GM18498 (cell line): ENCODE measurements around the gene GABBR2.

Experiments
- ATAC-seq: cut with Tn5 transposase; IDR thresholded peaks from one replicate; pipeline ENCODE4 v1.9.1; 2021; ENCODE audit warnings: mild to moderate bottlenecking, moderate library complexity; ENCODE audit not compliant: unreplicated experiment

Gene GABBR2

DNA sequence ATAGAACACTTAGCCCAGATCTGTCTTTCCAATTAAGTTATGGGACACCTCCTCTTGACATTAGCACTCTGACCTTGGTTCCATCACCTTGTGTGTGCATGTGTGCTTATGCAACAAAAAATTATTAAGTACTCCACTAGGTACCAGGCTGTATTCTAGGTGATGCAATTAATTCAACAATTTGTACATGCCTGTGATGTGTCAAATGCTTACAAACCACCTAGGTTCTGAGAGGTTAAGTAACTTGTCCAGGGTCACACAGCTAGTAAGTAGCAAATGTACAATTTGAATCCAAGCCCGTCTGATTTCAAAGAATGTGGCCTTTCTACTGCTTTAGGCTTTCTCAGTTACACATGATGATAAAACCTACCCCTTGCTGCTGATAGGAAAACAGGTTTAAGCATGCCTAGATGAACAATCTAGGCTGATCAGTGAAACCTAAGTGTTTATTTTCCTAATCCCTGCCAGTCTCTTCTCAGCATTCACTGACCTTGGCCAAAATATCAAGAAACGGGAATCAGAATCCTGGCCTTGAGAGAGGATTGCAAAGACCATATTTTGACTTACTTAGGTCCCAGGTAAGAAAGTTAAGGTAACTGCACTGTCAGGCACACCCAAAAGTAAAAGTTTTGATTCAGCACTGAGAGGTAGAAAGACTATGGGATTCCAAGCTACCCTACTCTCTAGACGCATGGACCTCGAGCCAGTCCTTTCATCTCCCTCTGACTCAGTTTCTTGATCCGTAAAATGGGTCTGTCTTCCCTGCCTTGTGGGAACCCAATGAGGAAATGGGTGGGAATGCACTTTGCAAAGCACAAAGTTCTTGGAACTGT, 454.3 kb downstream of the GABBR2 start:
- ATAC-seq: no peak

DNA sequence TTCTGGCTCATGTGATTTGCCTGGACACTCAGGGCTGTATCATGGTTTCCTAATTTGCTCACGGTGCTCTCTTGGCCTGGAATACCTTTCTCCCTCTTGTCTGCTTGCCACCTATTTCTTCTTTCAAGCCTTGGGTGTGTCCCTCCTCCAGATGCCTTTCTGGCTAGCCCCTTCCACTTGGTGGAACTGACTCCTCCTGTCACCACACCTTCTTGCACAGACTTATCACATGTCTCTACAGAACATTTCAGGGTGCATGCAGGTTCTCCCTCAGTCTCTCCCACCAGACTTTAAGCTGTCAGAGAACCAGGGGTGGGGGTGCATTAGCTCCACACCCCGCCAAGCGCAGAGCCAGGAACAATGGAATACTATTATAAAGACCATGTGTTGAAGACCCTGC, 455.2 kb downstream of the GABBR2 start:
- no peak for ATAC-seq

DNA sequence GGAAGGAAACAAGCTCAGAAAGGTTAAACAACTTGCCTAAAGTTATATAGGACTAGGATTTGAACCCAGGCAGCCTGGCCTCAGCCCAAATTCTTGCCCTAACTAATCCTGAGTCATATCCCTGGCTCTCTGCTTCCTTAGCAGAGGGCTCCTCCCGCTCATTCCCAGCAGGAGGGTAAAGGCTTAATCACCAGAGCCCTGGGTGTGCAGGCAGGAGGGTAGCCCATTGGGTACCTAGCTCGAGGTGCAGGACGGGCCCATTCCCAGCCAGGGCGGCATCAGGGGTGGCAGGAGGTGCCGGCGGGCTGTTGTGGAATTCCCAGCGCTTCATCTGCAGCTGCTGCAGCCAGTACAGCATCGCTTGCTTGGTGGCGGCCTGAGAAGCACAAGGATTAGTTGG, 457.2 kb downstream of the GABBR2 start:
- no peak for ATAC-seq

GRCh38 chr9:98249771-98250170, 459.0 kb downstream of the GABBR2 start:
- ATAC-seq: no peak

DNA sequence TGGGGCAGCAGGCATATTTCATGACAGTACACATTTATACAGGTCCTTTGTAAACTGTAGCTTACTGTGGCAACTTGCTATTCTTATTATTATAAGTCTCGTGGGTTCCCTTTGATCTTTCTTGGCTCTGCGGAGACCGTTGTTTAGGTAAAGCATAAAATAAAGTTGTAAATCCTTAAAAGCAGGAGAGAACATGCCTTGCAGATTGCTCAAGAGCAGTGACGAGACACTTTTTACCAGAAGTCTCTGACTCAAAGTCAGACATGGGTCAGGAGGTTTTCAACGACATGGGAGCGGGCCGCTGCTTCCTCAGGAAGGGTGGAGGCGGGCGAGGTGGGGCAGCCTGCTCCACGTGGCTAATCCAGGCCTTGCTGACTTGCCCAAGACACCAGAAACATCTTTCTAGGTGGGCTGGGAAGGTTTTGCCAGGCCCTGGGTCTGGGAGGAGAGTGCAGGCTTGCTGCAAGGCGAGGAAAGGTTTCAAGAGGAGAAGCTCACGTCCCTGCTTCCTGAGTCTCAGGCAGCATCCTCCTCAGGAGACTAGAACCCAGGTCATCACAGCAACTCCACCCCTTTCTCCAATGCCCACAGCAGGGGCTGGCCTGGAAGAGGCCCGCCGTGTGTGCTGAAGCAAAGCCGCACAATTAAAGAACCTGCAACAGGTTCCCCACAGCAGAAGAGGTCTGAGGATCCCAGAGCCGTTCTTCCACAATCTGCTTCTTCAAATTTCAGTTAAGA, 459.8 kb downstream of the GABBR2 start:
- no peak for ATAC-seq

DNA sequence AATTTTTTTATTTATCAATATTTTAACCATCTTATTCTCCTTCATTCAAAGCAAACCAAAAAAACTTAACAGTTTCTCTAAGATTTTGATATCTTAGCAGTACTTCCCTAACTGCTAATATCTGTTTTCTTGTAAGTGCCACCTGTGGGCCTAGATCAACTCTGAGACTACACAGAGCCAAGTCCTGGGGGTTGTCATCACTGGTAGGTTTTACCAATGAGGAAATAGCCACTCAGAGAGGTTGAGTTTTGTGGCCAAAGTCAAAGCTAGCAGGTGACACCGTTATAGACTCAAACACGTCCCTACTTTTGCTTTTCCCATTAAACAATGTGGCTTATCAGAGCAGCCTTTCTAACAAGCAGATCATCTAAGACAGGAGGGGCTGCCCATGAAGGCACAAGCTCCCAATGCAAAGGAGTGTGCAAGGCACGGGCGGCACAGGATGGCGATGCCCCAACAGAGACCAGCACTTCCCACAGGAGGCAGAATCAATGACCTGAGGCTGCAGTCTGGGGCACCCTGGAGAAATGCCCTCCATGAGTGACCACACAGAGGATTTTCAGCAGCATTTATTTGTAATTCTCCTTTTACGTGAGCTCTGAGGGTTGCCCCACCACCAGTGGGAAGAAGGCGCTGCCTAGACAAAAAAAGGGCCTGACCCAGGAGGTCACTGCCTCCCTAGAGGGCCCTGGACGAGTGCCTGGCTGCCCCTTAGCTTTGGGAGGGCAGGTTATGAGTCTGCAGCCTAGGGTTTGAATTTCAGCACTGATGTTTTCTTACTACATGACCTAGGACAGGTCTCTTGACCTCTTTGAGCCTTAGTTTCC, 460.7 kb downstream of the GABBR2 start:
- ATAC-seq: no peak

DNA sequence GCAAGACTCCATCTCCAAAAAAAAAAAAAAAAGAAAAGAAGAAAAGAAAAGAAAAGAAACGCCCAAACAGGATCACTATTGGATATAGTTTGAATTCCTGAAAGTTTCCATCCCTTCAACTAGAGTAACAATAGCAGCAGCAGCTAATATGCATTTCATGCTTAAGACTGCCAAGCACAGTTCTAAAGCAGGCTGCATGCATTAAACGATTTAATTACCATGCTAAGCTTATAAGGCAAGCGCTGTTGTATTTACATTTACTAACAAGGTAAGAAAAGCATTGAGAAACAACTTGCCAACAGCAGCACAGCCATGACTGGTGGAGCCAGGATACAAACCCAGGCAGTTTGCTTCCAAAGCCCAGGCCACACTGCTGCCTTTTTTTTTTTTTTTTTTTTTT, 466.3 kb downstream of the GABBR2 start:
- ATAC-seq: no peak

DNA sequence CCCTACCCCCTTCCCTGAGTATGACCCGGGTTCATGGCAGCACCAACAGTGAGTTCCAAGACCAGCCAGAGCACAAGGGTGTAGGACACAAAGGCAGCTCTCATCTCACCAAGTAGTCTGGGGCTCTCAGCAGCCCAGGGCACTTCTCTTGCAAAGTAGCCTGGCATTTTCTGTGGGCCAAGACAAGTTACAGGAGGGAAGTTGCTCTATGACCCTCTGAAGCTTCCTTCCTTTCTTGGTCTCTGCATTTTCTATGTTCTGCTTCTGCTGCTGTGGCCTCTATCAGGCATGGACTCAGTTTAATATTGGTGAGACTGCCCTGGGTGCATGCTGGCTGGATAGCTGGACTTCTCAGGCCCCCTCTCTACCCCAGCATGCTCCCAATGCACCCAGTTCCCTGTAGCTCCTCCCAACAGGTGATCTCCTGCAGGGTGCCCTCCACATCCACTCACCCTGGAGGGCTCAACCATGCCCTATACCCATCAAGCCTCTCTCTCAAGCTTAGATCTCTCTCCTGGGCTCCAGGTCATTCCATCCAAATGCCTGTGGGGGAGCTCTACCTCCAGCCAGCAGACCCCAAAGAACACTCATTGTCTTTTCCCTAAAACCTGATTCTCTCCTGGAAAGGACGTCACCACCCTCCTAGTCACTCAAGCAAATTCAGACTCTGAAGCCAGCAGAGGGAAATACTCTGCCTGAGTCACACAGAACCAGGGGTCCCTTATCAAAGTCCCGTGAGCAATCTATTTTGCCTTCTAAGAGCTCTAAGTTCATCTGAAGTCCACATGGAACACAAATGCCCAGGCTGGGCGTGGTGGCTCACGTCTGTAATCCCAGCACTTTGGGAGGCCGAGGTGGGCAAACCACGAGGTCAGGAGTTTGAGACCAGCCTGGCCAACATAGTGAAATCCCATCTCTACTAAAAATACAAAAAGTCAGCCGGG, 467.1 kb downstream of the GABBR2 start:
- ATAC-seq: no peak

- no peak for ATAC-seq
Measured at GRCh38 chr9:98240475-98240874, 468.3 kb downstream of the GABBR2 start.
